Osteocyte (in vitro differentiated cells): ENCODE results near the gene SART1. TPM values are rescaled to one million over a fixed set of nuclear protein-coding genes. Genes with fewer than 3 reads are reported as not detected.
A peak's percentile ranks its signal among the peaks of the same experiment; 100 is the strongest.

ENCODE experiments used
- DNase-seq: peaks from one replicate; pipeline ENCODE4 v3.0.0; 2021; ENCODE audit warnings: mixed read lengths; ENCODE audit not compliant: unreplicated experiment; ENCODE audit errors: extremely low spot score
- H3K27ac Mint-ChIP-seq: one replicate; pipeline ENCODE4 v1.8.0; 2021; ENCODE audit warnings: mild to moderate bottlenecking, mixed read lengths; ENCODE audit not compliant: unreplicated experiment
- H3K27me3 Mint-ChIP-seq: one replicate; pipeline ENCODE4 v1.8.0; 2021; ENCODE audit warnings: mixed read lengths; ENCODE audit not compliant: unreplicated experiment
- H3K36me3 Mint-ChIP-seq: one replicate; pipeline ENCODE4 v1.8.0; 2021; ENCODE audit warnings: mixed read lengths; ENCODE audit not compliant: unreplicated experiment
- H3K4me1 Mint-ChIP-seq: one replicate; pipeline ENCODE4 v1.8.0; 2021; ENCODE audit warnings: mixed read lengths; ENCODE audit not compliant: unreplicated experiment
- H3K4me3 Mint-ChIP-seq: one replicate; pipeline ENCODE4 v1.8.0; 2021; ENCODE audit warnings: mild to moderate bottlenecking, moderate library complexity, mixed read lengths; ENCODE audit not compliant: unreplicated experiment
- H3K9me3 Mint-ChIP-seq: one replicate; pipeline ENCODE4 v1.8.0; 2021; ENCODE audit warnings: mixed read lengths; ENCODE audit not compliant: unreplicated experiment
- total RNA-seq: library from RNA; stranded (reverse); gene quantifications from 2 replicates; pipeline ENCODE4 v1.2.1, GENCODE V29; 2021
- TF ChIP-seq, protein P1 (sequence below): fragments of 200-600 bp; sonication (generic); IDR thresholded peaks from 2 replicates; pipeline ENCODE4 v1.5.0; 2021; ENCODE audit warnings: antibody characterized with exemption, mild to moderate bottlenecking, moderate library complexity

The SART1 gene
- total RNA-seq, 1 donor from 2014 or later = 55.9 TPM

DNA sequence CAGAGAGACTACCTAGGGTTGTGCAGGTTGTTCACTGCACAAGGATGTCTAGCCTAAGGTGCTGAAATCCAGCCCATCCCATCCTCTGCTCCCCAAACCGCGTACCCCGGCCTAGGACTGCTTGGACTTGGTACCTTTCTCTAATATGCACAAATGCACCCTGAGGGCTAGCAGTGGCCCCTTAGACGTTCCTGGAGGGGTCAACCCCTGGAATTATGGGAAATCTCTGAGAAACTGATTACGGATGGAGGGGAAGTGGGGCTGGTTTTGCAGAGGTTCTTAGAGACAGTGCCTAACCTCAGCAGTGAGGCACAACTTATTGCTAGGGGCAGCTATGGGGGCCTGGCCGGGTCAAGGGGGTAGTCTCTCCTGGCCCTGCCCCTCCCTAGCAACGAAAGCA is 45.1 kb upstream of the SART1 start:
- Mint-ChIP-seq H3K4me1 (peaks cover 61% of the 10 kb centered on the region), H3K4me3 (peak overlapping the region; percentile 82), H3K9me3 (no peaks in the 10 kb centered on the region), H3K27me3 (no peaks in the 10 kb centered on the region), H3K27ac (peak overlapping the region; percentile 98), H3K36me3 (peaks cover 6% of the 10 kb centered on the region)
- DNase-seq = no peak
- TF ChIP-seq, protein P1, sequence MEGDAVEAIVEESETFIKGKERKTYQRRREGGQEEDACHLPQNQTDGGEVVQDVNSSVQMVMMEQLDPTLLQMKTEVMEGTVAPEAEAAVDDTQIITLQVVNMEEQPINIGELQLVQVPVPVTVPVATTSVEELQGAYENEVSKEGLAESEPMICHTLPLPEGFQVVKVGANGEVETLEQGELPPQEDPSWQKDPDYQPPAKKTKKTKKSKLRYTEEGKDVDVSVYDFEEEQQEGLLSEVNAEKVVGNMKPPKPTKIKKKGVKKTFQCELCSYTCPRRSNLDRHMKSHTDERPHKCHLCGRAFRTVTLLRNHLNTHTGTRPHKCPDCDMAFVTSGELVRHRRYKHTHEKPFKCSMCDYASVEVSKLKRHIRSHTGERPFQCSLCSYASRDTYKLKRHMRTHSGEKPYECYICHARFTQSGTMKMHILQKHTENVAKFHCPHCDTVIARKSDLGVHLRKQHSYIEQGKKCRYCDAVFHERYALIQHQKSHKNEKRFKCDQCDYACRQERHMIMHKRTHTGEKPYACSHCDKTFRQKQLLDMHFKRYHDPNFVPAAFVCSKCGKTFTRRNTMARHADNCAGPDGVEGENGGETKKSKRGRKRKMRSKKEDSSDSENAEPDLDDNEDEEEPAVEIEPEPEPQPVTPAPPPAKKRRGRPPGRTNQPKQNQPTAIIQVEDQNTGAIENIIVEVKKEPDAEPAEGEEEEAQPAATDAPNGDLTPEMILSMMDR = no peak

DNA sequence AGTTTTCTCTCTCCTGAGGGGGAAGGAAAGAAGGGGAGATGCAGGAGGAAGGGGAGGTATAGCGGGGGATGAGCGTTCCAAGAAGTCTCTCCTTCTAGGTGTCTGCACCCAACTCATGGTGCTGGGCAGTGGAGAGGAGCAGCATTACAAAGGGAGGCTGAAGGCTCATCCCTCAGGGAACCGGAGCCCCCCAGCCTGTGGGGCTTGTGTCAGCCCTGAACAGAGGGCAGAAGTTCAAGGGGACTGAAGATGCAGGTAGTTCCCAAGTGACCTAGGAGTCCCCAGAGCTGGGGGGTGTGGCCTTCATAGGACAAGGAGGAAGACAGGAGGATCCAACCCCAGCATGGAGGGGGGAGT is 44.5 kb upstream of the SART1 start:
- Mint-ChIP-seq H3K27me3 (no peaks in the 10 kb centered on the region), H3K36me3 (peaks cover 9% of the 10 kb centered on the region), H3K4me3 (peak overlapping the region; percentile 82), H3K9me3 (no peaks in the 10 kb centered on the region), H3K4me1 (peaks cover 54% of the 10 kb centered on the region), H3K27ac (peak overlapping the region; percentile 98)
- TF ChIP-seq, protein P1 = no peak
- no peak for DNase-seq

DNA sequence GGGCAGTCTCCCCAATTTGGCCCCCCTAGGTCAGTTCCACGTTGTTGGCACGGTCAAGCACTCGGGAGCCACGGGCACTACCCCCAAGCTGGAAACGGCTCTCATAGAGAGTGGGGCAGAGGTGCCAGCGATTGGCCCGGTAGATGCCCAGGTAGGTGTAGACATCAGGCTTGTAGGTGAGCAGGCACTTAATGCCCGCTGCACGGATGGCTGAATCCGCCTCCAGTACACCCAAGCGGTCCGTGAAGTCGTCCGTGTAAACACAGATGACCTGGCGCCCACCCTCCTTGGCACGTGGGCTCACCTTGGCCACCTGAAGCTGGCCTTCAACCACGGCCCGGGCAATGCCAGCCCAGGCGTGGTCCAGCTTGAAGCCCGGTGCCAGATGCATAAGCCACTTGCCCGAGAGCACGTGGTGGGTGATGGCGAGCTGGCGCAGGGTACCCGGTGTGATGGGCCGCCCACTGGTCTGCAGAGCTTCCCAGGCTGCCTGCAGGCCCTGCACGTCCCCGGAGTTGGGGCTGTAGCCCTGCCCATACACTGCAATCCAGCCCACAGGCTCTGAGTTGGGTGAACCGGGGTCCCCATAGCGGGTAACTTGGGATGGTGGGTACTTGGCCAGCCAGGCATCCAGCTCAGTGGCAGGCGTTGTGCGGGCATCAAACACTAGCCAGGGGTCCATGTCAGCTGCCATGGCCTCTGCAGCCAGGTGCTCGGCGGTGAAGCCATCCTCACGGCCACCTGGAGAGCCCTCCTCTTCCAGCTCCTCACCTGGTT is 43.9 kb upstream of the SART1 start:
- DNase-seq = no peak
- TF ChIP-seq, protein P1 = no peak
- Mint-ChIP-seq H3K4me1 (peaks cover 49% of the 10 kb centered on the region), H3K27ac (peak overlapping the region; percentile 98), H3K4me3 (peak overlapping the region; percentile 82), H3K9me3 (no peaks in the 10 kb centered on the region), H3K27me3 (no peaks in the 10 kb centered on the region), H3K36me3 (peaks cover 14% of the 10 kb centered on the region)

DNA sequence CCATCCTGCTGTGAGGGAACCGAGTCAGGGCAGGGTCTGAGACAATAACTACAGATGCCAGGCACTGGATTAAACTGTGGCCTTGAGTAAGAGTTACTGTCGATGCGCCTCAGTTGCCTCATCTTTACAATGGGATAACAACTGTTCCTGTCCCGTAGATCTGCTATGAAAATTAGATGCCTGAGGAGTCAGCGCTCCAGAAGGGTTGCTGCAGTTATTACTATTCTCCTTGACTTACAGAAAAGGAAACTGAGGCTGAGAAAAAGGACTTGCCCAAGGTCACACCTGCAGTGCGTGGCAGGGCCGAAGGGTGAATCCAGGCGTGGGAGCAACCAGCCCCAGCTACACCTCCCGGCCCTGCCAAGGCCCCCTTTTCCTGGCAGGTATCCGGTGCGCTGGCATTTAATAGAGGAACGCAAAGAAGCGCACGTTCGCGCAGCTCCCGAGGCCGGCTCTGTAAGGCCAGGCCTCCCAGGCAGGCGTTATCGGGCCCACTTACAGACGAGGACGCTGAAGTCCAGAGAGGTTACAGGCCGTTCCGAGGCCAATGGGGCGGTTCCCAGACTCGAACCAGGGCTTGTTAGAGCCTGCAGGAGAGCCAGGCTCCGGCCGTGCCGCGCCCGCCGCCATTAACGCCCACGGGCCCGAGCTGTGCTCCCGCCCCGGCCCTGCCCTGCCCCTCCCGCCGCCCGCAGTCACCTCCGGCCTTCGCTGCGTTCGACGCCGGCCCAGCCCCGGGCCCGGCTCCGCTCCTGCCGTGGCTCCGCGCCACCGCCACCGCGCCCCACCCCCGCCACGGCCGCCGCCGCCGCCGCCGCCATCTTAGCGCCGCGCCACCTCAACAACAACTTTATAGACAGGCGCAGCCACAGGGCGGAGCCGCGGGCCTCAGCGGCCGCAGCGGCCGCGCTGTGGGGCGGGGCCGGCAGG is 43.1 kb upstream of the SART1 start, which contains the start of gene C11orf68:
TSS of gene C11orf68 (minus strand) at position 852 of the 930 bp plus-strand sequence. CDS start at position 821, 31 bp downstream.
- Mint-ChIP-seq H3K4me1 (peaks cover 44% of the 10 kb centered on the region), H3K27me3 (no peaks in the 10 kb centered on the region), H3K4me3 (peak within 1 kb of the TSS; percentile 88), H3K27ac (peak within 1 kb of the TSS; percentile 98), H3K36me3 (peaks cover 22% of the 10 kb centered on the region), H3K9me3 (no peaks in the 10 kb centered on the region)
- TF ChIP-seq, protein P1 = no peak
- no peak for DNase-seq
